HepG2 (cell line): Measurements from ENCODE around the gene CDCA4. TPM values are rescaled to one million over a fixed set of nuclear protein-coding genes. Genes with fewer than 3 reads are reported as not detected.

Source experiments
- ARNT2 ChIP-seq: sonication (generic); formaldehyde crosslinking; IDR thresholded peaks from 2 replicates; pipeline ENCODE4 v1.8.0; 2022; ENCODE audit warnings: mild to moderate bottlenecking, low read depth, missing genetic modification reagents, moderate library complexity
- GATAD2A ChIP-seq: IDR thresholded peaks from 2 replicates; pipeline ENCODE4 v1.6.1; 2016
- NFIB ChIP-seq: sonication (generic); formaldehyde crosslinking; IDR thresholded peaks from 2 replicates; pipeline ENCODE4 v1.9.0; 2021; ENCODE audit warnings: missing genetic modification reagents, mild to moderate bottlenecking, borderline replicate concordance
- ZIK1 ChIP-seq: sonication (generic); formaldehyde crosslinking; IDR thresholded peaks from 2 replicates; pipeline ENCODE4 v1.5.0; 2020; ENCODE audit warnings: mild to moderate bottlenecking, low read depth, missing genetic modification reagents, borderline replicate concordance
- ZKSCAN1 ChIP-seq: fragments of 150-350 bp; IDR thresholded peaks from 2 replicates; pipeline ENCODE4 v1.6.1; 2014; ENCODE audit warnings: low read length
- ZNF552 ChIP-seq: sonication (generic); formaldehyde crosslinking; IDR thresholded peaks from 2 replicates; pipeline ENCODE4 v1.9.0; 2022; ENCODE audit warnings: missing genetic modification reagents, mild to moderate bottlenecking, borderline replicate concordance
- ZNF616 ChIP-seq: sonication (generic); formaldehyde crosslinking; IDR thresholded peaks from 2 replicates; pipeline ENCODE4 v1.5.0; 2020; ENCODE audit warnings: low read depth, mild to moderate bottlenecking, missing genetic modification reagents
- ZNF747 ChIP-seq: sonication (generic); formaldehyde crosslinking; IDR thresholded peaks from 2 replicates; pipeline ENCODE4 v1.8.1; 2023; ENCODE audit warnings: missing genetic modification reagents, mild to moderate bottlenecking, borderline replicate concordance
- ZNF777 ChIP-seq: sonication (generic); formaldehyde crosslinking; IDR thresholded peaks from 2 replicates; pipeline ENCODE4 v1.4.0; 2020; ENCODE audit warnings: missing genetic modification reagents
- polyA plus RNA-seq, 8 experiments: library from polyadenylated mRNA; depleted of rRNA in 3 of 8; stranded (reverse) in 7 of 8; unstranded in 1 of 8; fragments of >200 nt; fragmentation: Illumina TruSeq in 4 of 8; extraction: Trizol in 4 of 8; gene quantifications; 2 replicates each; pipeline versions ENCODE4 v1.2.1 to v1.2.3, GENCODE V29; 2011 to 2016; ENCODE audit warnings: low read depth in 4 of 8, missing spikeins in 1 of 8, mixed read lengths in 1 of 8; ENCODE audit not compliant: insufficient read depth in 1 of 8
- total RNA-seq, 5 experiments: library from RNA; depleted of rRNA; stranded (reverse); fragments of >200 nt; fragmentation: Illumina TruSeq; extraction: Trizol; gene quantifications; 2 replicates each; pipeline ENCODE4 v1.2.3, GENCODE V29; 2016; ENCODE audit warnings: low read depth in 1 of 5
- TF ChIP-seq, protein P1 (sequence below): sonication (generic); formaldehyde crosslinking; IDR thresholded peaks from 2 replicates; pipeline ENCODE4 v1.4.0; 2020; ENCODE audit warnings: missing genetic modification reagents
- TF ChIP-seq, protein P2 (sequence below): sonication (generic); formaldehyde crosslinking; IDR thresholded peaks from 2 replicates; pipeline ENCODE4 v1.8.0; 2022; ENCODE audit warnings: mild to moderate bottlenecking, missing genetic modification reagents, moderate library complexity
- TF ChIP-seq, protein P3 (sequence below): conservative IDR thresholded peaks from 2 replicates; pipeline ENCODE4 v1.6.1; 2018; ENCODE audit warnings: missing genetic modification reagents

The CDCA4 gene
- total and polyA plus RNA-seq, 2 of the 13 experiments (the other 11 are each of a cell fraction or from before 2014, with no cell fraction given) = 19.7 to 43.1 TPM

- TF ChIP-seq GATAD2A (CRISPR knock-in tag) = no peak
- TF ChIP-seq ZNF552 (CRISPR knock-in tag) = no peak
- peak; percentile 76; the same call in 1 of the 2 replicates for TF ChIP-seq ARNT2
- TF ChIP-seq, protein P1, sequence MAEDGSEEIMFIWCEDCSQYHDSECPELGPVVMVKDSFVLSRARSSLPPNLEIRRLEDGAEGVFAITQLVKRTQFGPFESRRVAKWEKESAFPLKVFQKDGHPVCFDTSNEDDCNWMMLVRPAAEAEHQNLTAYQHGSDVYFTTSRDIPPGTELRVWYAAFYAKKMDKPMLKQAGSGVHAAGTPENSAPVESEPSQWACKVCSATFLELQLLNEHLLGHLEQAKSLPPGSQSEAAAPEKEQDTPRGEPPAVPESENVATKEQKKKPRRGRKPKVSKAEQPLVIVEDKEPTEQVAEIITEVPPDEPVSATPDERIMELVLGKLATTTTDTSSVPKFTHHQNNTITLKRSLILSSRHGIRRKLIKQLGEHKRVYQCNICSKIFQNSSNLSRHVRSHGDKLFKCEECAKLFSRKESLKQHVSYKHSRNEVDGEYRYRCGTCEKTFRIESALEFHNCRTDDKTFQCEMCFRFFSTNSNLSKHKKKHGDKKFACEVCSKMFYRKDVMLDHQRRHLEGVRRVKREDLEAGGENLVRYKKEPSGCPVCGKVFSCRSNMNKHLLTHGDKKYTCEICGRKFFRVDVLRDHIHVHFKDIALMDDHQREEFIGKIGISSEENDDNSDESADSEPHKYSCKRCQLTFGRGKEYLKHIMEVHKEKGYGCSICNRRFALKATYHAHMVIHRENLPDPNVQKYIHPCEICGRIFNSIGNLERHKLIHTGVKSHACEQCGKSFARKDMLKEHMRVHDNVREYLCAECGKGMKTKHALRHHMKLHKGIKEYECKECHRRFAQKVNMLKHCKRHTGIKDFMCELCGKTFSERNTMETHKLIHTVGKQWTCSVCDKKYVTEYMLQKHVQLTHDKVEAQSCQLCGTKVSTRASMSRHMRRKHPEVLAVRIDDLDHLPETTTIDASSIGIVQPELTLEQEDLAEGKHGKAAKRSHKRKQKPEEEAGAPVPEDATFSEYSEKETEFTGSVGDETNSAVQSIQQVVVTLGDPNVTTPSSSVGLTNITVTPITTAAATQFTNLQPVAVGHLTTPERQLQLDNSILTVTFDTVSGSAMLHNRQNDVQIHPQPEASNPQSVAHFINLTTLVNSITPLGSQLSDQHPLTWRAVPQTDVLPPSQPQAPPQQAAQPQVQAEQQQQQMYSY (CRISPR knock-in tag) = no peak
- TF ChIP-seq NFIB = no peak
- TF ChIP-seq, protein P2, sequence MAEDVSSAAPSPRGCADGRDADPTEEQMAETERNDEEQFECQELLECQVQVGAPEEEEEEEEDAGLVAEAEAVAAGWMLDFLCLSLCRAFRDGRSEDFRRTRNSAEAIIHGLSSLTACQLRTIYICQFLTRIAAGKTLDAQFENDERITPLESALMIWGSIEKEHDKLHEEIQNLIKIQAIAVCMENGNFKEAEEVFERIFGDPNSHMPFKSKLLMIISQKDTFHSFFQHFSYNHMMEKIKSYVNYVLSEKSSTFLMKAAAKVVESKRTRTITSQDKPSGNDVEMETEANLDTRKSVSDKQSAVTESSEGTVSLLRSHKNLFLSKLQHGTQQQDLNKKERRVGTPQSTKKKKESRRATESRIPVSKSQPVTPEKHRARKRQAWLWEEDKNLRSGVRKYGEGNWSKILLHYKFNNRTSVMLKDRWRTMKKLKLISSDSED (CRISPR knock-in tag) = 0 out of 2 replicates have a peak, but pooled peaks have one; percentile 66
- TF ChIP-seq ZNF777 (CRISPR knock-in tag) = peak; percentile 87
- no peak for TF ChIP-seq ZIK1
- TF ChIP-seq, protein P3, sequence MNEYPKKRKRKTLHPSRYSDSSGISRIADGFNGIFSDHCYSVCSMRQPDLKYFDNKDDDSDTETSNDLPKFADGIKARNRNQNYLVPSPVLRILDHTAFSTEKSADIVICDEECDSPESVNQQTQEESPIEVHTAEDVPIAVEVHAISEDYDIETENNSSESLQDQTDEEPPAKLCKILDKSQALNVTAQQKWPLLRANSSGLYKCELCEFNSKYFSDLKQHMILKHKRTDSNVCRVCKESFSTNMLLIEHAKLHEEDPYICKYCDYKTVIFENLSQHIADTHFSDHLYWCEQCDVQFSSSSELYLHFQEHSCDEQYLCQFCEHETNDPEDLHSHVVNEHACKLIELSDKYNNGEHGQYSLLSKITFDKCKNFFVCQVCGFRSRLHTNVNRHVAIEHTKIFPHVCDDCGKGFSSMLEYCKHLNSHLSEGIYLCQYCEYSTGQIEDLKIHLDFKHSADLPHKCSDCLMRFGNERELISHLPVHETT (CRISPR knock-in tag) = peak; percentile 45; the same call in 1 of the 2 replicates
- TF ChIP-seq ZNF747 (CRISPR knock-in tag) = peak; percentile 62; the same call in 1 of the 2 replicates
- TF ChIP-seq ZKSCAN1 = no peak
- TF ChIP-seq ZNF616 (CRISPR knock-in tag) = no peak
Measured at GRCh38 chr14:105020815-105021655, at the start of gene CDCA4 (continued).
